GM18498 (cell line): Measurements from ENCODE around the gene CAMK4.

Experiments used
- ATAC-seq: cut with Tn5 transposase; IDR thresholded peaks from one replicate; pipeline ENCODE4 v1.9.1; 2021; ENCODE audit warnings: mild to moderate bottlenecking, moderate library complexity; ENCODE audit not compliant: unreplicated experiment

The CAMK4 gene

DNA sequence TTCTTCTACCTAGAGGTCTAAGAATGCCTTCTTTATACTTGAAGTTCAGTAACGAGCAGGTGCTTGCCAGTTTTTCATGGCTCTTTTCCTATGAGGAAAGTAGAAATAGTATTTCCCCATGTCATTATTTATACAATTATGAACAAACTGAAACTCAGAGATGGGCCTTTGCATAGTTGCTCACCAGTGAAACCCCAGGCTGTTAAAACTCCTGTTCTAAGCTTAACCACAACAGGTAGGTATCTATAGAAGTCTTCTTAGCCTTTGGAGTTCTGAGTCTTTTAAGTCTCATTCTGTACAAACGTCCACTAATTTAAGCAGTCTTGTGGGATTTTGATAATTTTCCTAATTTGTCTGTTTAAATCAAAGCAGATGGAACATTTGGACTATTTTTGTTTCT, 198.1 kb downstream of the CAMK4 start:
- ATAC-seq: peak; percentile 91

DNA sequence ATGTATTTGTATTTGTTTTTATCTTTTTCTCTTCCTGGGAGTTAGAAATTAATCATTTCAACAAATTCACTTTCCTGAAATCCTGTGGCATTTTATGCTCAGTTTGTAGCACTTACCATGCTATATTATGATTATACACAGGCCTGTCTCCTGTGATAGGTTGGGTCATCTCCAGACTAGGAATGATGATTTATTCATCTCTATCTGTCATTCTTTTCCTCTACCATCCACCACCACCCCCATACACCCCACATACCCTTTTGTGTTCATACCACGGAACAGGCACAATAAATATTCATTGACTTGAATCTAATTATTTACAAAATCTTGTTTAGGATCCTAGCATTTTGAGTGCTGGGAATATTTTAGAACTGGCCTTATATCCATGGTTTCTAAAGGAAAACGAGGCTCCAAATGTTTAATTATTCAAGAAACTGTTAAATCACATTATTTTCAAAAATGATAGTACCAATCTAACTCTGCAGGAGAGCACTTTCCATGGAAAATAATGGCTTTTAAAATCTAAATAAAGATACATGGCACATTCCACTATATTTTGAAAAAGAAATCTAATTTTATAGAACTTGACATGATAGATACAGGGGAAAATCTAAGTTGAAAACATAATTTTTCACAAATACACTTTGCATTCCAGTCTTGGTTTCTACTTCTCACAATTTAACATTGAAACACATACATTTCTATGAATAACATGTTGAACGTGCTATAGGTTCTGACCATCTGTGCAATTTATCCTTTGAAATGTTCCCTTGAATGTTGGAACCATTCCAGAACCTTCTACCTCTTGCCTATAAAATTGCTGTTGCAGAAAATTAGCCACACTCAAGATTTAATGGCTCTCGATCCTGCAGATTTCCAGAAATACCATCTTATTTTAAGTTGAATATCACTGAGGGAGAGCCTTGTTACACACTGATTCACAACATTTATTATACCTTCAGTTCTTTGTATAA, 198.8 kb downstream of the CAMK4 start:
- ATAC-seq: no peak

GRCh38 chr5:111425205-111425604, 201.0 kb downstream of the CAMK4 start:
- ATAC-seq: no peak

GRCh38 chr5:111427762-111428161, 203.6 kb downstream of the CAMK4 start:
- ATAC-seq: no peak

- ATAC-seq: no peak
Measured at GRCh38 chr5:111432883-111433536, 208.8 kb downstream of the CAMK4 start.

DNA sequence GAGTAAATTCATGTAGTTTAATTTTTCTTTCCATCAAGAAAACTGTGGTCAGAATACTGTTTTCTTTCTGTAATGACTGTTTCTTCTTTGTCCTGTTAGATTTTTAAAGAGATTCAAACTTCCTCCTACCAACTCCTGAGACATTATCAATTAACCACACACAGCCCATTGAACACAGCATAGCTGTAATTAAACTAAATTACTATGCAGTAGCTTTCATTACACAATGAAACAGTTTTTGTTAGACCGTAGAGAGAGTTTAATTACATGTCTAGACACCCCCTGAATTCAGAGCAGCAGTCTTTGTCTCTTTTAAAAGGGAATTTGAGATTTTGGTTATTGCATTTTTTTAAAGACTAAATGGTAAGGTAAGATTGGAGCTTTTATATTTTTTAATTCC, 210.6 kb downstream of the CAMK4 start:
- ATAC-seq: no peak

- no peak for ATAC-seq
Measured at GRCh38 chr5:111439473-111440075, 215.4 kb downstream of the CAMK4 start.

- ATAC-seq: no peak
Measured at GRCh38 chr5:111447099-111447498, 222.9 kb downstream of the CAMK4 start.

DNA sequence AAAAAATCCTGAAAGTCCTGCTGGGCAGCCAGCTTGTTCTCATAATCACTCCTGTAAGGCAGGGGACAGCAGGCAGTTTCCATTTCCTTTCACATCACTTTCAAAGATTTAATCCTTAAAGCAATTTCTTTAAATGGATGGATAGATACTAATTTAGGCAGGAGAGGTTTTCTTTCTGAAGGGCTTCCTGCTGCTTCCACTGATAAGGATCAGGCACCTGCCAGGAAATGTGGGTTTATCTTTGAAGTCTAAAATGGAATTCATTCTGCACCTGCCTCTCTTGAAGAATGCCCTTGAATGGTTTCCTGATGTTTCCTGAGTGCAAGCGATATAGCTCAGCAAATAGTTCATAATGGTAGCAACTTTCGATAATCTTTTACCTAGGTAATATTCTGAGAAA, 223.6 kb downstream of the CAMK4 start:
- ATAC-seq: no peak

DNA sequence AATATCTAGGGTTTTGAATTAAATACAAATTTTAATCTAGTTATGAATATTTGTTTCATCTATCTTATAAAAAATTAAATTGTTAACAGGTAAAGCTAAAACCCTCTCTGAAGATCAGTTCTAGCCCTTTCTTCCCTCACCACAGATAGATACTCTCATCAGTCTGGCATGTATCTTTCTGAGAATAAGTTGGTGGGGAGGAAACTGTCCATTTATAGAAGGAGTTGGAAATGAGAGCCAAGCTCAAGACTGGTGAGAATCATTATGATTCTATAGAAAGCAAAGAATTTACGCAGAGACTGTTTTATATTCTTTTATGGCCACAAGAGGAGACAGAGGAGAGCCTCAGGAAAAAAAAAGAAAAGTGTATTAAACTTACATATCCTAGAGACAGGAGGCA, 229.1 kb downstream of the CAMK4 start:
- no peak for ATAC-seq

DNA sequence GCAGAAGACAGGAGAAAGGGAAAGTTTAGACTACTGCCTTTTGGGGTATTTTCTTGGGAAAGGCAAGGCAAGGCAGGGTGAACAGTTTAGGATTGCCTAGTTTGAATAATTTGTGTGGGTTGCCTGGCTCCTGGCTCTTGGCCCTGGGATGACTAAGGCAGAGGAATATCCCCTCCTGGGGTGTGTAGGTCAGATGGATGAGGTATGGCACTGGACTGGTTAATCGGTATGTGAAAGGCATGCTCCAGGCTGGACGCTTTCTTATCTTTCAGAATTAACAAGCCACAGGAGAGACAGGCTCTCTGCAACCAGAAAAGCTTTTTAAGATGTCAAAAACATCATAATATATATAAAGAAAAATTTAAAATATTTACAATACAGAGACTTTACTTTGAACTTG, 229.6 kb downstream of the CAMK4 start:
- ATAC-seq: no peak

- no peak for ATAC-seq
Measured at GRCh38 chr5:111454198-111454622, 230.0 kb downstream of the CAMK4 start.

GRCh38 chr5:111454776-111455175, 230.6 kb downstream of the CAMK4 start:
- no peak for ATAC-seq

DNA sequence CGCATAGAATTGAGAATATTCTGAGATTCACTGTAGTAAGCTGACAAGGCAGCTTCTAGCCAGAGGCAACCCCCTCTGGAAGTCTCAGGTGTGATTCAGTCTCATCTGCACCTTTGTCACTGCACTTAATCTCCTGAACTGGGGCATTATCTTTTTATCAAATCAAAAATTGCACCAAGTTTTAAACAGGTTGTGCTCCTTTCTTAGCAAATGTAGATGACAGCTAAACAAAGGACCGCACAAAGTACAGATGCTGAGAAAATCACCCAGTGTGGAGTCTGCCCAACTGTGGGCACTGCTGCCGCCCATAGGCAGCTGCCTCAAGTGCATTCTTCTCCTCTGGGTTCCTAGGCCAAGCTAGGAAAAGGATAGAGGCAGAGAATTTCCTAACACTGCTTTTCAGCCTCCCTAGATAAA, 237.1 kb downstream of the CAMK4 start:
- no peak for ATAC-seq

- no peak for ATAC-seq
Measured at GRCh38 chr5:111461934-111462333, 237.8 kb downstream of the CAMK4 start.

DNA sequence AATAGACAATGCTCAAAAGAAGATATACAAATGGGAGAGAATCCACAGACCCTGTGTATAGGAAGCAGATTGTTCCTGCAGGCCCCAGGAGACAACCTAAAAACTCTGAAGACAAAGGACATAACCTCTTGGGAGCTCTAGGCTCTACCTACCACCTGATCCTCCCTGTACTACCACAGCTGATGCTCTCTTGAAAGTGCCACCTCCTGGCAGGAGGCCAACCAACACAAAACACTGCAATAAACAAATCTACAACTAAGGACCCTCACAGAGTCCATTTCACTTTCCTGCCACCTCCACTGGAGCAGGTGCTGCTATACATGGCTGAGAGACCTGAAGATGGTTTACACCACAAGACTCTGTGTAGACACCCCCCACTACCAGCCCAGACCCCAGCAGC, 239.1 kb downstream of the CAMK4 start:
- no peak for ATAC-seq

- ATAC-seq: no peak
Measured at GRCh38 chr5:111469293-111469896, 245.2 kb downstream of the CAMK4 start.

DNA sequence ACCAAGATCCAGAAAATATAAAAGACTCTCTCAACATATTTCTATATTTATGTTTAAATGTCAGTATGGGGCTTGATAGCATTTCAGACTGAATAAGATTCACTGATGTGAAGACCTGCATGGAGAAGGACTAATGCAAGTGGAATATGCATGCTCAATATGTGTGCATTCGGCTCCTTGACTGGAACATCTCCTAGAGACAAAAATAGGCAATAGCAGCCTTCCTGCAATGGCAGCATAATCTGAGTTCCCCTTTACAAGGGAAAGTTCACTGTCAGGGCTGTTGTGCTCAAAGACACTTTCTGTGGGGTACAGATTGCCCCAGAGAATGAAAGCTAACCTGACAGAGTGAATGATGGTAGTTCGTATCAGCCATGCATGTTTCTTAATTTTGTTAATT, 245.7 kb downstream of the CAMK4 start:
- ATAC-seq: no peak

GRCh38 chr5:111472096-111472495, 247.9 kb downstream of the CAMK4 start:
- peak; percentile 15 for ATAC-seq

DNA sequence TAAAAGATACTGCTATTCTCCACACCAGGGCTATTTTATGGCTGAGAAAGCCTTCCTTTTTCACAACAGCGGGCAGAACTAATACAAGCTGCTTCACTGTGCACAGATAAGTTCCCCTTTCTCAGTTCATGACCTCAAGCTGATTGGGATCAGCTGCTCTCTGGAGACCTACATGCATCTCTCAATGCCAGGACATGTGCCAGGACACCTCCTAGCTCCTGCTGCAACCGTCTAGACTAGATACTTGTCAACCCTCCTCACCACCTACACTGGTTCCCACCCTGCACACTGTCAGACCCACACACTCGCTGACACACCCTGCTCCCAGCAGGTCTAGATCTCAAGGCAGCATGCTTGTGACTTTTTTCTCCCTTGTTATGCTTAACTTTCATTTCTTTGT, 248.4 kb downstream of the CAMK4 start:
- peak; percentile 64 for ATAC-seq

- no peak for ATAC-seq
Measured at GRCh38 chr5:111478266-111478665, 254.1 kb downstream of the CAMK4 start.
